Right atrium auricular region (tissue), 2 donors: ENCODE measurements around the gene MYBBP1A. TPM values are rescaled to one million over a fixed set of nuclear protein-coding genes. Genes with fewer than 3 reads are reported as not detected.

Experiments
- DNase-seq: peaks from one replicate; pipeline ENCODE4 v3.0.0-alpha.2; 2019; ENCODE audit warnings: low spot score
- H3K27ac ChIP-seq, 2 donors: fragments of 200-600 bp; sonication (generic); 1 replicate in 1 of 2; 2 replicates in 1 of 2; pipeline ENCODE4 v1.5.1; 2016 to 2019
- H3K27me3 ChIP-seq, 2 donors: fragments of 200-600 bp; sonication (generic); one replicate each; pipeline versions ENCODE4 v1.5.1 to v1.6.0; 2017 to 2019
- H3K36me3 ChIP-seq: fragments of 200-600 bp; sonication (generic); one replicate; pipeline ENCODE4 v1.5.1; 2016
- H3K4me1 ChIP-seq, 2 donors: fragments of 200-600 bp; sonication (generic); one replicate each; pipeline versions ENCODE4 v1.5.1 to v1.6.0; 2017 to 2019
- H3K4me3 ChIP-seq, 2 donors: fragments of 200-600 bp; sonication (generic); 1 replicate in 1 of 2; 2 replicates in 1 of 2; pipeline ENCODE4 v1.5.1; 2017 to 2019; ENCODE audit warnings: mild to moderate bottlenecking in 1 of 2, moderate library complexity in 1 of 2
- H3K9me3 ChIP-seq, 2 donors: fragments of 200-600 bp; sonication (generic); one replicate each; pipeline ENCODE4 v1.5.1; 2019
- CTCF ChIP-seq, 2 donors: fragments of 200-600 bp; sonication (generic); IDR thresholded peaks; one replicate each; pipeline ENCODE4 v1.5.1; 2019; ENCODE audit warnings: antibody characterized with exemption in 2 of 2
- total RNA-seq, 2 donors: library from RNA; depleted of rRNA; stranded (reverse); fragments of >200 nt; gene quantifications; one replicate each; pipeline ENCODE4 v1.1.0, GENCODE V29; 2016

The MYBBP1A gene
- total RNA-seq, 2 donors from 2014 or later = 19.6 to 25.8 TPM

GRCh38 chr17:4540687-4541327 is 14.4 kb downstream of the MYBBP1A start:
- H3K4me3 ChIP-seq = no peak overlapping the region
- H3K36me3 ChIP-seq = peaks cover 71% of the 10 kb centered on the region
- peak overlapping the region; percentile 35 to 43 for H3K27ac ChIP-seq
- H3K4me1 ChIP-seq = peaks cover 0 to 53% of the 10 kb centered on the region in 2 donors
- no peaks in the 10 kb centered on the region for H3K27me3 ChIP-seq
- no peaks in the 10 kb centered on the region for H3K9me3 ChIP-seq
- no peak for DNase-seq
- no peak for TF ChIP-seq CTCF (IDR thresholded peaks at IDR 0.05)

- no peaks in the 10 kb centered on the region for H3K9me3 ChIP-seq
- H3K4me1 ChIP-seq = peaks cover 0 to 59% of the 10 kb centered on the region in 2 donors
- no peak overlapping the region for H3K4me3 ChIP-seq
- peaks cover 71% of the 10 kb centered on the region for H3K36me3 ChIP-seq
- H3K27ac ChIP-seq = peak overlapping the region; percentile 35 to 43
- H3K27me3 ChIP-seq = no peaks in the 10 kb centered on the region
- peak in 1 of 2 donors; percentile 38 for TF ChIP-seq CTCF (IDR thresholded peaks at IDR 0.05)
- DNase-seq = no peak
These were observed 14.9 kb downstream of the MYBBP1A start for GRCh38 chr17:4540224-4540651.

GRCh38 chr17:4539576-4540223 is 15.5 kb downstream of the MYBBP1A start:
- Histone ChIP-seq H3K27me3 (no peaks in the 10 kb centered on the region), H3K4me1 (peaks cover 0 to 64% of the 10 kb centered on the region in 2 donors), H3K27ac (peak overlapping the region in 1 of 2 donors; percentile 43), H3K9me3 (no peaks in the 10 kb centered on the region), H3K36me3 (peaks cover 67% of the 10 kb centered on the region), H3K4me3 (no peak overlapping the region)
- no peak for TF ChIP-seq CTCF (IDR thresholded peaks at IDR 0.05)
- DNase-seq = no peak

- H3K27me3 ChIP-seq = no peaks in the 10 kb centered on the region
- no peak for DNase-seq
- TF ChIP-seq CTCF (IDR thresholded peaks at IDR 0.05) = no peak
- H3K4me1 ChIP-seq = peaks cover 0 to 71% of the 10 kb centered on the region in 2 donors
- H3K9me3 ChIP-seq = no peaks in the 10 kb centered on the region
- no peak overlapping the region for H3K27ac ChIP-seq
- H3K36me3 ChIP-seq = peaks cover 61% of the 10 kb centered on the region
- no peak overlapping the region for H3K4me3 ChIP-seq
These were observed 16.2 kb downstream of the MYBBP1A start for GRCh38 chr17:4539025-4539424.

GRCh38 chr17:4538236-4539002 is 16.8 kb downstream of the MYBBP1A start:
- Histone ChIP-seq H3K27me3 (no peaks in the 10 kb centered on the region), H3K9me3 (no peaks in the 10 kb centered on the region), H3K27ac (peak overlapping the region; percentile 54 to 56), H3K4me3 (no peak overlapping the region), H3K4me1 (peaks cover 0 to 77% of the 10 kb centered on the region in 2 donors), H3K36me3 (peaks cover 57% of the 10 kb centered on the region)
- DNase-seq = no peak
- TF ChIP-seq CTCF (IDR thresholded peaks at IDR 0.05) = no peak
